ENCODE results near the gene AKNAD1.
"Not testable (repeated sequence)": the region's sequence is repeated elsewhere in the genome, so short reads cannot be mapped to it uniquely, and the experiment has no call there.

AKNAD1 gene

DNA sequence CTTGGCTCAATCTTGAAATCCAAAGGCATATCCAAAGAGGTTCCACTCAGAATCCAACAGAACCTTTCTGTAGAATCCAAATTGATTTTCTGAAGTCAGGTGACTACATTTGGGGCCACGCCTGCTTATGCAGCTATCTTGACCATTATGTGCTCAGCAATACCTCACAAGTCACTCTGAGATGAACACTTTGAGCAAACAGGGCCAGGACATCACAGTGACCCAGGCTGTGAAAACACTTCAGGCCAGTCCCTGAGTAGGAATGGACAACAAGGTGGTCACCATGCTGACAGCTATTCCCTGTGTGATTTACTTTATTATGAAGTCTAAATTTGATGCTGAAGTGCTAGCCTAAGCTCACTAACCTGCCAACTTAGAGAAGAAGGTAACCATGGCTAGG is at the start of gene AKNAD1:
Gene AKNAD1 (minus strand): TSS at position 101 of the 400 bp plus-strand sequence. CDS start 4,430 bp downstream, outside the sequence.
- no peak for DNase-seq (ENCODE audit: low spot score)

DNA sequence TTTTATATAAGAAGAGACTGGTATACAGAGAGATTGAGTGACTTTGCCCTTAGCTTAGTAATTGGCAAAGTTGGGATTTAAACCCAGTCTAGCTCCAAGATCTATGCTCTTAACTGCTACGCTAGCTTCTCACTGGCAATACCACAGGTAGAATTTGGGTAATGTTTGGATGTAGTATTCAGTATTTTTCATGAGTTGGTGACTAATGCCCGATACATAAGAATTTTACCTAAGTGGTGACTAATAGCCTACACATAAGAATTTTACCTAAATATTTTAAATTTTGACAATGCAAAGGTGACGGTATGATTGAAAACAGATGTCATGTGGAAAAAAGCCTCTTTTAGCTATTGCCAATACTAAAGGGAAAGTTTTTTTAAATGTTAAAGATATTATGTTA is 44.2 kb upstream of the AKNAD1 start:
- no peak for DNase-seq (ENCODE audit: low spot score)

DNA sequence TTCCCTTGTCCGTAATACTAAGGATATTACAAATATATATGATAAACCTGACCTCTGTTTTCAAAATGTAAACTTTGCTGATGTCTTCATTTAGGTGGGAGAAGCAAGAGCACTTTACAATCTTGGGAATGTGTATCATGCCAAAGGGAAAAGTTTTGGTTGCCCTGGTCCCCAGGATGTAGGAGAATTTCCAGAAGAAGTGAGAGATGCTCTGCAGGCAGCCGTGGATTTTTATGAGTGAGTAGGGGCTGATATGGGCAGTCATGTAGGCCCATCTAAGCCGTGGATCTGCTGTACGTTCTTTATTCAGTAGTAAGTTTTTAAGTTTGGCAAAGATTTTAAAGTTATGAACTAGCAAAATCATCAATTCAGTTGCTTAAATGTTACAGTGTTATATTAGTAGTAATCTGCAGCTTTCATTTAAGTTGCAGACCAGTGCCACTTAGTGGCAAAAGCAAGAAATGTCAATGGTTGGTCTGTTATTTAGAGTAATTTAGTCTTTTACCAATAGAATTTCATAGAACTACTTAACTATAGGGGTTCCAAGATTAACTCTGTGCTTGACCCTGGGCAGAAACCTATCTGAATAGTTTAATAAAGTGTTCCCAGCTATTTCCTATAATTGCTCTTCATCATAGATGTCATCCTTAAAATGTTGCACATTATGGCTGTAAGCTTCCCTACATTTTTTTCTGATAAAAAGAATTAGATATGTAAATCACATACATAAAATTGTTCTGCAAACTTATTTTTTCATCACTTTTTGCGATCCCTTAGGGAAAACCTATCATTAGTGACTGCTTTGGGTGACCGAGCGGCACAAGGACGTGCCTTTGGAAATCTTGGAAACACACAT is 41.2 kb upstream of the AKNAD1 start:
- DNase-seq (ENCODE audit: low spot score): peak; percentile 67

DNA sequence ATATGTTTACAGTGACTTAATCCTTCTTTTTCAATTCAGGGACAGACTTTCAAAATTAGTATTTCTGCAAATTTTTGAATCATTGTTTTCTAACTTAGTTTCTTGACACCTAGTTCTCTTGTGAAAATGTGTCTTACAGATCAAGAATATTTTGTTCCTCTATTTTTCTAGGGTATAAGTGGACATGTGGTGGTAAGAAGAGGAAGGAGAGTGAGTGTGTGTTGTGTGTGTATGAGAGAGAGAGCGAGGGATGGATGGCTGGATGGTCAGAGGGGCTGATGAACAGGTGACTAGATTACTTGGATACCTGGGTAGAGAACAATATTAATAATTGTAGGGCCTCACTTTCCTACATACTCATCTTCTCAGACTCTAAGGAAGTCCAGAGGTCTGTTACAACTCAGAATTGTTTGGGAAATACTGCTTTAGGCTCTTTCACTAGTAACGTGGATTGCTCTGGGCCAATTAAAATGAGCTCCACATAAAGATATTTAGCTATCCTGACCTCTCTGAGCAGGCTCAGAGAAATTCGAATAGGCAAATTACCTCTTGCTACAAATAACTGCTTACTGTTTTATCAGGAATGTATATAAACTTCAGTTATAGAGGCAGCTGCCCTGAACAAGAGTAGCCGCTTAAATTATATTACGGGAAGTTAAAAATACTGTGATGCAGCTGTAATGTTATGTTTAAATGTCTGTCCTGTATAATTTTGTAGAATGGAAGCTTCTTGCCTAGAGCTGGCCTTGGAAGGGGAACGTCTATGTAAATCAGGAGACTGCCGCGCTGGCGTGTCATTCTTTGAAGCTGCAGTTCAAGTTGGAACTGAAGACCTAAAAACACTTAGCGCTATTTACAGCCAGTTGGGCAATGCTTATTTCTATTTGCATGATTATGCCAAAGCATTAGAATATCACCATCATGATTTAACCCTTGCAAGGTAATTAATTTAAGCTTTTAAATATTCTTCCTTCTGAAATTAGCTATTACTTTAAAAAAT is 39.6 kb upstream of the AKNAD1 start:
- no peak for DNase-seq (ENCODE audit: low spot score)

GRCh38 chr1:108893141-108893530 is 36.2 kb upstream of the AKNAD1 start:
- DNase-seq (ENCODE audit: low spot score): no peak

- no peak for DNase-seq (ENCODE audit: low spot score)
Measured at GRCh38 chr1:108892356-108893140, 35.7 kb upstream of the AKNAD1 start.

DNA sequence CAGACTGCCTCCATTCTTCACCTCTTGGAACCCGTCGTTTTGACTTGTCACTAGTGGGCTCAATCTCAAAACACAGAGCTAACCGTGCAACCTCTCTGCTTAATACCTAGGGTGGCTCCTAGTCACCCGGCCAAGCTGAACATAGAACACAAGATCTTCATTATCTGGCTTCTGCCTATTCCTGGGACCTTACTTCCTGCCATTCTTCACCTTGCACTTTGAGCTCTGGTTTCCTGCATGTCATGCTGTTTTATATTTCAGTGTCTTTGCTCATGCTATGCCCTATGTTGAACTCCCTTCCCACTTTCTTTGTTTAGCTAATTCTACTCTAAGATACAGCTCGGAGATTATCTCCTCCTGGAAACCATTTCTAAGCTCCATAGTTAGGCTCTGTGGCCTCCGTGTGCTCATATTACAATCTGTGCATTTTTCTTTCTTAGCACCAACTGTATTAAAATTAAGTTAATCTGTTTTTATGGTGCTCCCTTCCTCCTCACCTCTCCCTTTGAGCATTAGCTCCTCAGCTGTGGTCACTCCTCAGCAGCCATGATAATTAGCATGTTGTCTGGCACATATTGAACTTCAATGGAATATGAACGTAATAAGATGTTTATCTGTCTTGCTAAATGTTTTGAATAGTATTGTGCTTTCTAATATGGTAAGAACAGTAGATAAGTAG is 33.0 kb upstream of the AKNAD1 start:
- DNase-seq (ENCODE audit: low spot score): no peak

GRCh38 chr1:108889006-108889645 is 32.2 kb upstream of the AKNAD1 start:
- not testable (repeated sequence) for DNase-seq (ENCODE audit: low spot score)

- DNase-seq (ENCODE audit: low spot score): no peak
Measured at GRCh38 chr1:108886292-108886691, 29.4 kb upstream of the AKNAD1 start.

DNA sequence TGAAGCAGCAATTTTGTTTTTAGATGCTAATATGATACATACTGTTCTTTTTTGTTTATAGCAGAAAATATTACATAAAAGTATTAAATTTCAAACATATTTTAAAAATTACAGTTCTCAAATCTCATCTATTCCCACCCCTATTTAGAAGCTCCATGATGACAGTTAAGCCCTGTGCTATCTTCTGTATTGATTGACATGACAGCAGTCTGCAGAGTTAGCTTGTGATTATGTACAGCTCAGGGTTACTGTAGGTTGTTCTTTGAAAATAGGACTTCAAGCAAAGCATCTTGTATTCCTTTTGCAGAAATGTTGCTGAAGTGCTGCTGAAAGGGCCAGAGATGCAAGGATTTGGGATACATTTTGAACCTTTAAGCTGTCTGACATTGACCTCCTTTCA is 28.1 kb upstream of the AKNAD1 start:
- DNase-seq (ENCODE audit: low spot score): no peak

DNA sequence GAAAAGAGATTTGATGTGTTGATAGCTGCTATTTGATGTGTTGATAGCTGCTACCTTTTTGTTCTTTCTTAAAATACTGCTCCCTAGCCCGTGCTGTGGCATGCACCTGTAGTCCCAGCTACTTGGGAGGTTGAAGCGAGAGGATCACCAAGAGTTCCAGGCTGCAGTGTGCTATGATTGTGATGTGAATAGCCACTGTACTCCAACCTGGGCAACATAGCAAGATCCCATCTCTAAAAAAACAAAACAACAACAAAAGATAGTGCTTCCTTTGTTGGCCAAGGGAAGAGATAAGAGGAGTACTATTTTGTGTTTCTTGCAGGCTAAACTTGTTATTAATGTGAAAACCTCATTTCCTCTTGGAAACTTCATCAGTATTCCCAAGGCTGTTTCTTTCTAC is 25.9 kb upstream of the AKNAD1 start:
- DNase-seq (ENCODE audit: low spot score): no peak

- no peak for DNase-seq (ENCODE audit: low spot score)
Measured at GRCh38 chr1:108881369-108881768, 24.5 kb upstream of the AKNAD1 start.

- no peak for DNase-seq (ENCODE audit: low spot score)
Measured at GRCh38 chr1:108880850-108881249, 24.0 kb upstream of the AKNAD1 start.

DNA sequence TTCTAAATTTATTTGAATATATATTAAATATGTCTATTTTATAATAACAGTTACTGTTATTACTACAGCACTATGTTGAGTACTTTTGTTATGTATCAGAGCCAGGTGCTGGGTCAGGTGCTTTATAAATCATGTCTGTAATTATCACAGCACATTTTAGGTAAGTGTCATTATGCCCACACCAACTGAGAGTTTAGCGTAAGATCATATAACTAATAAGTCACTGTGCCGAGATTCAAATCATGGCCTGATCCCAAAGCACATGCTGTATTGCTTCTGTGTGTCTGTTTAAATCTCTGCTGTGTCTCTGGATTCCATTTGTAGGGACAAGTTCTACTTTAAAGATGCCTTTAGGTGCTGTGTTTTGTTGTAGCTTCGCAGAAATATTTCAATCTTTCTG is 21.8 kb upstream of the AKNAD1 start:
- DNase-seq (ENCODE audit: low spot score): peak; percentile 22

GRCh38 chr1:108878160-108878469 is 21.2 kb upstream of the AKNAD1 start:
- DNase-seq (ENCODE audit: low spot score): no peak

DNA sequence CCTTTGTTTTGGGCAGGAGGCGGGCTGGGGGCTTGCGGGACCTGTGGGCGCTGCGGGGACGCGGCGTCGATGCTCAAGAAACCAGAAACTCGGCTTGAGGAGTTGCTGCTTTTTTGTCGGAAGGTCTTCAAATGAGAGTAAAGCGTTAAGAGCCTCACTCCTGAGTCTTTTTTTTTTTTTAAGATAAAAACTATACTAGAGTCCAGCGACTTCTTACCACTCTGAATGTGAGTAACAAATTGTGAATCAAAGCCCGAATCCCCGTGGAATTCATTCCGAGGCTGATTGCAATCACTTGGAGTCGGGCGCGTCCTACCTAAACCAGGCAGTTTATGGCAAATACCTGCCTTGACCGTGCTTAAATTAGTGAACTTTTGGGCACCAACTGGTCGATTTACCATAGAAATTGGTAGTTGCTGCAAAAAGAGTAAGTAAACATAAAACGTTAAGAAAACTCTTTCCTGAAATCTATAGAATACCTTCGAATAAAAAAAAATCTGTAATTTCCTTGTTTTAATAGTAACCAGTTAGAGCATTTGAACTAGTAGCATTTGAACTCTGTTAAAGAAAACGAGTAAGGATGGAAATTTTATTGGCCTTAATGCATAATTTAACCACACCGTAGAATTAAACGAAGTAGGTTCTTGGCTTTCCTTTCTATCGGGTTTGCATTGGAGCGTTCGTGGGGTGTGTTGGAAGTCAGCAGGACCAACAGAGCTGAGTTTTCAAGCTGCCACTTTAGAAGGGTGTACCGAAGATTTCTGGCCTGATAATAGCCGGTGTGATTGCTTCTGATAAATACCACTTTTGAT is 20.7 kb upstream of the AKNAD1 start:
- DNase-seq (ENCODE audit: low spot score): peak; percentile 46

- no peak for DNase-seq (ENCODE audit: low spot score)
Measured at GRCh38 chr1:108871050-108871724, 14.3 kb upstream of the AKNAD1 start.

DNA sequence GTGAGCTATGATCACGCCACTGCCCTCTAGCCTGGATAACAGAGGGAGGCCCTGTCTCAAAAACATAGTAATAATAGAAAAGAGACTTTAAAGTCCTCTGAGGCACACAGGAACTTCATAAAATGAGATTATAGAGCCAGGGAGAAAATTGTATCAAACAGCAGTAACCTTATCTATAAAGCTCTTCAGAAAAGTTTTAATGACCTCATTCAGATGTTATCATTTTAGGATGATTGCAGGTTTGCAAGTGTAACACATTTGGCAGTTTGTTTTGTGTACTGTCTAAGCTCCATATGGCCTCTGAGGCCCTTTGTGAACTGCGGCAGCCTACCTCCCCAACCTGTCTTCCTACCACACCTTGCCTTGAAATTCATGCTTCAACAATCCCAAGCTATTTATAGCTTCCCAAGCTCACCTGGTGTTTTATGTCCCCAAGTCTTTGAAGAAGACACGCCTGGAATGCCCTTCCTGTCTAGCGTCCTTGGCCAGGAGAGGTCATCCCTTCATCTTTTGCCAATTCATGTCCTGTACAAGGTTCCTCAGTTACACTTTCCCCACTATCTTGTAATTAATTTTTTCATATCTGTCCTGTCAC is 8.5 kb upstream of the AKNAD1 start:
- DNase-seq (ENCODE audit: low spot score): peak; percentile 94

DNA sequence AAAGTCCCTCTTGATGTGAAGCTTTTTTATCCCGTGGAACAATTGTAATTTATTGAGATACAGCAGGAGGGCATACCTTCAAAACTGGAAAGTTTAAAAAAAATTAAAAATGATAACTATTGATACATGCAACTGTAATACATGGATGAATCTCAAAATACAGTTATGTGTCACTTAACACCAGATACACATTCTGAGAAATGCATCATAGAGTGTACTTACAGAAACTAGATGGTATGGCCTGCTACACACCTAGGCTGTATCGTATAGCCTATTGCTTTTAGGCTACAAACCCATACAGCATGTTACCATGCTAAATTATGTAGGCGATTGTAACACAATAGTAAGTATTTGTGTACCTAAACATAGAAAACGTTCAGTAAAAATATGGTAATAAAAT is 7.1 kb upstream of the AKNAD1 start:
- no peak for DNase-seq (ENCODE audit: low spot score)

Measured in SW480 (cell line).